Mesenchymal stem cell (in vitro differentiated cells and primary cell): Measurements from ENCODE around the gene AHCY.
"Not testable (repeated sequence)": the region's sequence is repeated elsewhere in the genome, so short reads cannot be mapped to it uniquely, and the experiment has no call there.

ENCODE experiments used
- DNase-seq: peaks from one replicate; pipeline ENCODE4 v3.0.0-alpha.2; 2013
- H2AFZ ChIP-seq: one replicate; pipeline ENCODE4 v1.6.1; 2013; ENCODE audit warnings: low read depth, mild to moderate bottlenecking, control low read depth, inconsistent platforms, low read length, moderate library complexity
- H2AK5ac ChIP-seq: 2 replicates; pipeline ENCODE4 v1.6.1; 2013; ENCODE audit warnings: low read length, moderate library complexity, mild to moderate bottlenecking, inconsistent platforms; ENCODE audit not compliant: severe bottlenecking
- H2BK120ac ChIP-seq: one replicate; pipeline ENCODE4 v1.6.1; 2013; ENCODE audit warnings: low read depth, mild to moderate bottlenecking, inconsistent platforms, low read length, moderate library complexity
- H2BK12ac ChIP-seq, 2 experiments: one replicate each; pipeline ENCODE4 v1.6.1; 2013; ENCODE audit warnings: inconsistent platforms in 2 of 2, low read length in 2 of 2, mild to moderate bottlenecking in 2 of 2, moderate library complexity in 2 of 2, control low read depth in 1 of 2
- H2BK15ac ChIP-seq: one replicate; pipeline ENCODE4 v1.6.1; 2013; ENCODE audit warnings: mild to moderate bottlenecking, low read depth, inconsistent platforms; ENCODE audit not compliant: poor library complexity, severe bottlenecking
- H2BK5ac ChIP-seq: 2 replicates; pipeline ENCODE4 v1.6.1; 2013; ENCODE audit warnings: low read depth, mild to moderate bottlenecking, low read length, control low read depth, inconsistent platforms; ENCODE audit not compliant: poor library complexity, severe bottlenecking
- H3K14ac ChIP-seq, 2 experiments: one replicate each; pipeline ENCODE4 v1.6.1; 2013; ENCODE audit warnings: inconsistent platforms in 2 of 2, low read length in 2 of 2, control low read depth in 1 of 2, mild to moderate bottlenecking in 1 of 2, moderate library complexity in 1 of 2
- H3K18ac ChIP-seq, 2 experiments: one replicate each; pipeline ENCODE4 v1.6.1; 2013; ENCODE audit warnings: inconsistent platforms in 2 of 2, low read length in 2 of 2, control low read depth in 1 of 2, low read depth in 1 of 2, mild to moderate bottlenecking in 1 of 2
- H3K23ac ChIP-seq, 2 experiments: one replicate each; pipeline ENCODE4 v1.6.1; 2013; ENCODE audit warnings: inconsistent platforms in 2 of 2, low read length in 2 of 2, mild to moderate bottlenecking in 2 of 2, moderate library complexity in 2 of 2, control low read depth in 1 of 2
- H3K27ac ChIP-seq: 2 replicates; pipeline ENCODE4 v1.5.1; 2013; ENCODE audit warnings: mild to moderate bottlenecking, moderate library complexity, low read length, control low read depth, inconsistent platforms; ENCODE audit not compliant: poor library complexity, severe bottlenecking
- H3K27me3 ChIP-seq, 2 experiments: 2 replicates each; pipeline versions ENCODE4 v1.6.1 to v1.7.0; 2013; ENCODE audit warnings: low read length in 2 of 2, mild to moderate bottlenecking in 2 of 2, moderate library complexity in 2 of 2, control low read depth in 1 of 2, inconsistent platforms in 1 of 2; ENCODE audit not compliant: control insufficient read depth in 1 of 2, insufficient read depth in 1 of 2
- H3K36me3 ChIP-seq, 2 experiments: 2 replicates each; pipeline versions ENCODE4 v1.6.1 to v1.7.0; 2013; ENCODE audit warnings: low read length in 2 of 2, control low read depth in 1 of 2, inconsistent platforms in 1 of 2, low read depth in 1 of 2, mild to moderate bottlenecking in 1 of 2; ENCODE audit not compliant: insufficient read depth in 2 of 2, control insufficient read depth in 1 of 2
- H3K4ac ChIP-seq, 2 experiments: one replicate each; pipeline ENCODE4 v1.6.1; 2013; ENCODE audit warnings: inconsistent platforms in 2 of 2, low read length in 2 of 2, mild to moderate bottlenecking in 2 of 2, moderate library complexity in 2 of 2, control low read depth in 1 of 2, low read depth in 1 of 2
- H3K4me1 ChIP-seq: 2 replicates; pipeline ENCODE4 v1.6.1; 2013; ENCODE audit warnings: low read depth, low read length, control low read depth; ENCODE audit not compliant: control insufficient read depth, insufficient read depth
- H3K4me2 ChIP-seq: 2 replicates; pipeline ENCODE4 v1.6.1; 2013; ENCODE audit warnings: low read length, mild to moderate bottlenecking, inconsistent platforms; ENCODE audit not compliant: poor library complexity, severe bottlenecking
- H3K4me3 ChIP-seq, 2 experiments: 2 replicates each; pipeline versions ENCODE4 v1.5.1 to v1.7.0; 2013; ENCODE audit warnings: low read length in 2 of 2, mild to moderate bottlenecking in 2 of 2, control low read depth in 1 of 2, low read depth in 1 of 2; ENCODE audit not compliant: insufficient read depth in 1 of 2
- H3K79me1 ChIP-seq: replicated peaks from 2 replicates; pipeline ENCODE4 v1.6.1; 2013; ENCODE audit warnings: mild to moderate bottlenecking, control low read depth, low read length, inconsistent platforms; ENCODE audit not compliant: poor library complexity, severe bottlenecking
- H3K9ac ChIP-seq: 2 replicates; pipeline ENCODE4 v1.7.0; 2013; ENCODE audit warnings: mild to moderate bottlenecking, low read length, moderate library complexity
- H3K9me3 ChIP-seq: 2 replicates; pipeline ENCODE4 v1.7.0; 2013; ENCODE audit warnings: mild to moderate bottlenecking, low read length; ENCODE audit not compliant: control insufficient read depth
- H4K8ac ChIP-seq: one replicate; pipeline ENCODE4 v1.6.1; 2013; ENCODE audit warnings: inconsistent platforms, mild to moderate bottlenecking, low read length, moderate library complexity
- H4K91ac ChIP-seq: one replicate; pipeline ENCODE4 v1.6.1; 2013; ENCODE audit warnings: mild to moderate bottlenecking, low read length, inconsistent platforms
- WGBS: methylation state at CpG from one replicate; pipeline ENCODE4 v1.1.7; 2013; ENCODE audit warnings: mixed read lengths; 5-methylcytosine and 5-hydroxymethylcytosine counted together

Gene AHCY

DNA sequence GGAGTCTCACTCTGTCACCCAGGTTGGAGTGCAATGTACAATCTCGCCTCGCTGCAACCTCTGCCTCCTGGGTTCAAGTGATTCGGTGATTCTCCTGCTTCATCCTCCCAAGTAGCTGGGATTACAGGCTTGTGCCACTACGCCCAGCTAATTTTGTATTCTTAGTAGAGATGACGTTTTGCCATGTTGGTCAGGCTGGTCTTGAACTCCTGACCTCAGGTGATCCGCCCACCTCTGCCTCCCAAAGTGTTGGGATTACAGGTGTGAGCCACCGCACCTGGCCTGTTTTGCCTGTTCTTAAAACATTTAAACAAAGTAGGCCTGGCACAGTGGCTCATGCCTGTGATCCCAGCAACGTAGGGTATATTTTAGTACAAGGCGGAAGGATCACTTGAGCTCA, 38.0 kb upstream of the AHCY start:
- not testable (repeated sequence) for H3K79me1 ChIP-seq, H3K4me3 ChIP-seq, H3K18ac ChIP-seq, H3K36me3 ChIP-seq, H2BK12ac ChIP-seq, H3K27me3 ChIP-seq, H3K27ac ChIP-seq, H3K4me1 ChIP-seq, H4K91ac ChIP-seq, H2BK120ac ChIP-seq, H2BK5ac ChIP-seq, H3K23ac ChIP-seq, H3K4me2 ChIP-seq, H3K4ac ChIP-seq, H2BK15ac ChIP-seq, H3K9me3 ChIP-seq, H2AFZ ChIP-seq, H3K9ac ChIP-seq, H3K14ac ChIP-seq, H4K8ac ChIP-seq, DNase-seq
- peak overlapping the region; percentile 7 for H2AK5ac ChIP-seq
- 95% methylated on average over 9 of the region's 9 CpGs for WGBS

DNA sequence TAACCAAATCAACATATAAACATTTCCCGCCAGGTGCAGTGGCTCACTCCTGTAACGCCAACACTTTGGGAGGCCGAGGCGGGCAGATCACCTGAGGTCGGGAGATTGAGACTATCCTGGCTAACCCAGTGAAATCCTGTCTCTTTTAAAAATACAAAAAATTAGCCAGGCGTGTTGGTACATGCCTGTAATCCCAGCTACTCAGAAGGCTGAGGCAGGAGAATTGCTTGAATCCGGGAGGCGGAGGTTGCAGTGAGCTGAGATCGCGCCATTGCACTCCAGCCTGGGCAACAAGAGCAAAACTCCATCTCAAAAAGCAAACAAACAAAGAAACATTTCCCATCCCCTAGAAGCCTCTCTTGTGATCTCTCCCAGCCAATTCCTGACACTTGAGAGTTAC, 37.6 kb upstream of the AHCY start:
- not testable (repeated sequence) for H3K4me1 ChIP-seq, H4K91ac ChIP-seq, H3K14ac ChIP-seq, H2BK15ac ChIP-seq, H3K27me3 ChIP-seq, H3K79me1 ChIP-seq, H3K27ac ChIP-seq, H3K36me3 ChIP-seq, H2BK12ac ChIP-seq, H3K9me3 ChIP-seq, H3K18ac ChIP-seq, H3K4ac ChIP-seq, H4K8ac ChIP-seq, H2AFZ ChIP-seq, DNase-seq, H3K4me3 ChIP-seq, H3K23ac ChIP-seq, H2BK5ac ChIP-seq, H3K4me2 ChIP-seq, H3K9ac ChIP-seq, H2AK5ac ChIP-seq, H2BK120ac ChIP-seq
- WGBS: 87% methylated on average over 10 of the region's 10 CpGs

DNA sequence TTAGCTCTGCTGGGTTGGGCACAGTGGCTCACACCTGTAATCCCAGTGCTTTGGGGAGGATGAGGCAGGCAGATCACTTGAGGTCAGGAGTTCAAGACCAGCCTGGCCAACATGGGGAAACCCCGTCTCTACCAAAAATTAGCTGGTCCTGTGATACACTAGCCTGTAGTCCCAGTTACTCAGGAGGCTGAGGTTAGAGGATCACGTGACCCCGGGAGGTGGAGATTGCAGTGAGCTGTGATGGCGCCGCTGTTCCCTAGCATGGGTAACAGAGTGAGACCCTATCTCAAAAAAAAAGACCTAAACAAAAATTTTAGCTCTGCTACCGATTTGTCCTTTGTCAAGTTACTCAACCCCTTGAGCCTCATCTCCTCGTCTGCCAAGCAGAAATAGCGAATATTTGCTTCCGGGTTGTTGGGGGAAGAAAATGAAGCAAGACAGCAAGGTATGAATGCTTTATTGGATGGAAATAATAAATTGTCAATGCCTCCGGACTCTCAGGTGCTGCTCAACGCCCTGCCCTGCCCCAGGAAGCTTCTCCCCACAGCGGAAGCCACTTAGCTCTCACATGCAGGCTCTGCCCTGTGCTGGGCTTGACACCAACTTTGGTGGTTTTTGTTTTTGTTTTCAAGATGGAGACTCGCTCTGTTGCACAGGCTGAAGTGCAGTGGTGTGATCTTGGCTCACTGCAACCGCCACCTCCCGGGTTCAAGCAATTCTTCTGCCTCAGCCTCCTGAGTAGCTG, 35.0 kb upstream of the AHCY start:
- Histone ChIP-seq H2BK120ac (no peak overlapping the region), H3K9ac (no peak overlapping the region), H3K4me3 (no peak overlapping the region), H3K79me1 (no peaks in the 10 kb centered on the region), H3K27me3 (no peaks in the 10 kb centered on the region), H3K14ac (no peak overlapping the region), H2BK12ac (no peak overlapping the region), H3K4me2 (no peak overlapping the region), H2BK15ac (no peak overlapping the region), H3K4ac (no peak overlapping the region), H3K4me1 (peaks cover 7% of the 10 kb centered on the region), H2BK5ac (no peak overlapping the region), H3K36me3 (no peaks in the 10 kb centered on the region), H2AK5ac (no peak overlapping the region), H3K27ac (no peak overlapping the region), H2AFZ (no peak overlapping the region), H4K8ac (no peak overlapping the region), H3K9me3 (no peaks in the 10 kb centered on the region), H3K18ac (no peak overlapping the region), H3K23ac (no peak overlapping the region), H4K91ac (no peak overlapping the region)
- 90% methylated on average over 13 of the region's 15 CpGs for WGBS
- no peak for DNase-seq

DNA sequence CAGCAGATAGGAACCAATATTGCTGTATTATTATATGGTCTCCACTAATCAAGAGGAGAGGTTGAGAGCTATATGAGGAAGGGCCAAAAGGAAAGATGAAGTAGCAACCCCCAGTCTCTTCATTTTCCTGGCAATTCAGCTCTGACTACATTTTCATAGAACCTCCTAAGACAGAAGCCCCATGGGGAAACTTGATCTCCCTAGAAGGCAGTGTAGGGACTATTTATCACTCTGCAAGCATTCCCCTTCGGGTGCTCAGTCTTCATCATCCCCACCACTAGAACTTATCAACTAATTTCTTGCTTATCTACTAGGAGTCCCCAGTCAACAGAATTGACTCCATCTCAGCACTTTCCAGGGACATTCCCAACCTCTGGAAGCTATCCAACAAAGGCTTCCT, 34.4 kb upstream of the AHCY start:
- Histone ChIP-seq H3K27ac (no peak overlapping the region), H3K4me2 (no peak overlapping the region), H2AK5ac (no peak overlapping the region), H3K9me3 (no peaks in the 10 kb centered on the region), H3K27me3 (no peaks in the 10 kb centered on the region), H3K14ac (no peak overlapping the region), H2BK120ac (no peak overlapping the region), H4K8ac (no peak overlapping the region), H2BK15ac (no peak overlapping the region), H2BK12ac (no peak overlapping the region), H3K36me3 (no peaks in the 10 kb centered on the region), H2AFZ (no peak overlapping the region), H3K4ac (no peak overlapping the region), H2BK5ac (no peak overlapping the region), H3K4me1 (peaks cover 7% of the 10 kb centered on the region), H3K9ac (no peak overlapping the region), H3K4me3 (no peak overlapping the region), H4K91ac (no peak overlapping the region), H3K18ac (no peak overlapping the region), H3K79me1 (no peaks in the 10 kb centered on the region), H3K23ac (no peak overlapping the region)
- no peak for DNase-seq
- WGBS: 93% methylated on average over 1 of the region's 1 CpG
